Upper lobe of left lung (tissue), 6 donors: ENCODE measurements around the gene CNPY1. TPM values are rescaled to one million over a fixed set of nuclear protein-coding genes. Genes with fewer than 3 reads are reported as not detected.

Experiments
- ATAC-seq, 2 donors: fragments of 200-7000 bp; cut with Tn5 transposase; one replicate each; pipeline ENCODE4 v1.9.1; 2022; ENCODE audit warnings: mild to moderate bottlenecking in 2 of 2, moderate library complexity in 2 of 2; ENCODE audit not compliant: low FRiP score in 2 of 2
- DNase-seq, 2 donors: peaks; one replicate each; pipeline ENCODE4 v3.0.0-alpha.2; 2019 to 2020
- H3K27ac ChIP-seq, 4 donors: fragments of 200-600 bp; sonication (generic); one replicate each; pipeline ENCODE4 v1.5.1; 2016 to 2019
- H3K27me3 ChIP-seq, 4 donors: fragments of 200-600 bp; sonication (generic); one replicate each; pipeline ENCODE4 v1.5.1; 2017 to 2019
- H3K36me3 ChIP-seq, 4 donors: fragments of 200-600 bp; sonication (generic); one replicate each; pipeline ENCODE4 v1.5.1; 2016 to 2019
- H3K4me1 ChIP-seq, 4 donors: fragments of 200-600 bp; sonication (generic); one replicate each; pipeline ENCODE4 v1.5.1; 2018 to 2019
- H3K4me3 ChIP-seq, 4 donors: fragments of 200-600 bp; sonication (generic); one replicate each; pipeline ENCODE4 v1.5.1; 2017 to 2019; ENCODE audit warnings: mild to moderate bottlenecking in 2 of 4, moderate library complexity in 1 of 4
- H3K9me3 ChIP-seq, 4 donors: fragments of 200-600 bp; sonication (generic); one replicate each; pipeline ENCODE4 v1.5.1; 2018 to 2019
- CTCF ChIP-seq, 6 experiments: fragments of 450-650 bp in 4 of 6; fragments of 200-600 bp in 2 of 6; sonication (generic) in 2 of 6; IDR thresholded peaks; one replicate each; pipeline ENCODE4 v1.5.1; 2016 to 2019; ENCODE audit warnings: antibody characterized with exemption in 6 of 6
- EP300 ChIP-seq, 4 donors: sonication (generic); formaldehyde crosslinking; IDR thresholded peaks; one replicate each; pipeline ENCODE4 v1.5.1; 2017; ENCODE audit warnings: antibody characterized with exemption in 4 of 4, control low read depth in 2 of 4
- POLR2A ChIP-seq, 4 donors: fragments of 450-650 bp; IDR thresholded peaks; one replicate each; pipeline ENCODE4 v1.5.1; 2016 to 2017; ENCODE audit warnings: antibody characterized with exemption in 4 of 4, mild to moderate bottlenecking in 2 of 4
- POLR2AphosphoS5 ChIP-seq, 2 donors: sonication (generic); formaldehyde crosslinking; IDR thresholded peaks; one replicate each; pipeline ENCODE4 v1.5.1; 2017; ENCODE audit warnings: antibody characterized with exemption in 2 of 2
- whole genome bisulfite sequencing, 2 donors: methylation state at CpG; one replicate each; pipeline ENCODE4 v1.1.5; 2017 to 2018; 5-methylcytosine and 5-hydroxymethylcytosine counted together
- total RNA-seq, 6 donors: library from RNA; depleted of rRNA in 4 of 6; stranded (reverse); fragments of >200 nt in 4 of 6; gene quantifications; one replicate each; pipeline versions ENCODE4 v1.1.0 to v1.2.1, GENCODE V29; 2016 to 2021
- donor health status: DM: no; HTN: no; CAD: no; lungs with moderate emphysema.
- donor health status: DM: no; HTN: yes; CAD: no; lungs with severe emphysema.

Gene CNPY1
- total RNA-seq, 6 donors from 2014 or later, result not detected

GRCh38 chr7:155590215-155591018 is 44.1 kb upstream of the CNPY1 start:
- DNase-seq (peak; percentile 85 to 95), ATAC-seq (peak; percentile 61 to 82)
- no peak overlapping the region for H3K4me3 ChIP-seq
- 46 to 57% methylated on average over 16 to 20 of the region's 20 CpGs for WGBS, 2 donors
- peak overlapping the region; percentile 47 to 84 (median 63) for H3K27ac ChIP-seq
- peak in 1 of 2 donors; percentile 45 for TF ChIP-seq POLR2AphosphoS5 (IDR thresholded peaks at IDR 0.05)
- TF ChIP-seq CTCF (IDR thresholded peaks at IDR 0.05), result no peak
- TF ChIP-seq EP300 (IDR thresholded peaks at IDR 0.05), result peak in 1 of 4 donors; percentile 20
- TF ChIP-seq POLR2A (IDR thresholded peaks at IDR 0.05), result no peak
- H3K27me3 ChIP-seq, result no peaks in the 10 kb centered on the region
- no peaks in the 10 kb centered on the region for H3K36me3 ChIP-seq
- no peaks in the 10 kb centered on the region for H3K9me3 ChIP-seq
- H3K4me1 ChIP-seq, result peaks cover 7 to 39% (median 19%) of the 10 kb centered on the region in 4 donors

GRCh38 chr7:155589001-155589980 is 42.9 kb upstream of the CNPY1 start:
- peaks cover 3 to 38% (median 16%) of the 10 kb centered on the region in 4 donors for H3K4me1 ChIP-seq
- H3K36me3 ChIP-seq, result no peaks in the 10 kb centered on the region
- WGBS, 2 donors, result 87 to 88% methylated on average over 16 to 25 of the region's 29 CpGs
- TF ChIP-seq CTCF (IDR thresholded peaks at IDR 0.05), result no peak
- no peak for TF ChIP-seq EP300 (IDR thresholded peaks at IDR 0.05)
- no peak for TF ChIP-seq POLR2A (IDR thresholded peaks at IDR 0.05)
- no peak for TF ChIP-seq POLR2AphosphoS5 (IDR thresholded peaks at IDR 0.05)
- peak overlapping the region in 2 of 4 donors; percentile 79 to 84 for H3K27ac ChIP-seq
- DNase-seq, result no peak
- ATAC-seq, result no peak
- no peak overlapping the region for H3K4me3 ChIP-seq
- no peaks in the 10 kb centered on the region for H3K27me3 ChIP-seq
- H3K9me3 ChIP-seq, result no peaks in the 10 kb centered on the region

- Histone ChIP-seq H3K36me3 (no peaks in the 10 kb centered on the region), H3K27ac (no peak overlapping the region), H3K9me3 (no peaks in the 10 kb centered on the region), H3K4me1 (peaks cover 0 to 30% (median 12%) of the 10 kb centered on the region in 4 donors), H3K4me3 (no peak overlapping the region), H3K27me3 (no peaks in the 10 kb centered on the region)
- TF ChIP-seq CTCF (IDR thresholded peaks at IDR 0.05), result no peak
- TF ChIP-seq POLR2AphosphoS5 (IDR thresholded peaks at IDR 0.05), result no peak
- no peak for TF ChIP-seq EP300 (IDR thresholded peaks at IDR 0.05)
- no peak for TF ChIP-seq POLR2A (IDR thresholded peaks at IDR 0.05)
- no peak for ATAC-seq
- DNase-seq, result no peak
- 91% methylated on average over 10 of the region's 10 CpGs for WGBS, 2 donors
Observed at GRCh38 chr7:155588468-155588998, 42.2 kb upstream of the CNPY1 start.

- Histone ChIP-seq H3K4me1 (peaks cover 0 to 27% (median 11%) of the 10 kb centered on the region in 4 donors), H3K4me3 (no peak overlapping the region), H3K36me3 (no peaks in the 10 kb centered on the region), H3K9me3 (no peaks in the 10 kb centered on the region), H3K27me3 (no peaks in the 10 kb centered on the region), H3K27ac (no peak overlapping the region)
- WGBS, 2 donors, result 88 to 90% methylated on average over 10 of the region's 10 CpGs
- DNase-seq (no peak), ATAC-seq (no peak)
- TF ChIP-seq POLR2AphosphoS5 (IDR thresholded peaks at IDR 0.05), result no peak
- no peak for TF ChIP-seq EP300 (IDR thresholded peaks at IDR 0.05)
- TF ChIP-seq POLR2A (IDR thresholded peaks at IDR 0.05), result no peak
Observed at GRCh38 chr7:155587486-155587885, 41.1 kb upstream of the CNPY1 start.
